GM12872 (cell line): ENCODE data around the gene NAA15.

Experiments
- CTCF ChIP-seq: IDR thresholded peaks from 3 replicates; pipeline ENCODE4 v1.5.1; 2011; ENCODE audit warnings: low read depth, mild to moderate bottlenecking, low read length, moderate library complexity; ENCODE audit not compliant: insufficient read depth

Gene NAA15

GRCh38 chr4:139410312-139410711 is 109.0 kb downstream of the NAA15 start:
- TF ChIP-seq CTCF = no peak

- 0 out of 3 replicates have a peak, but pooled peaks have one; percentile 1 for TF ChIP-seq CTCF
Observed at GRCh38 chr4:139414671-139415210, 113.4 kb downstream of the NAA15 start.

- peak; percentile 50; the same call in 2 of the 3 replicates for TF ChIP-seq CTCF
Observed at GRCh38 chr4:139416073-139416673, 114.9 kb downstream of the NAA15 start.

- no peak for TF ChIP-seq CTCF
Observed at GRCh38 chr4:139419388-139419914, 118.1 kb downstream of the NAA15 start.

- TF ChIP-seq CTCF = no peak
Observed at GRCh38 chr4:139420652-139421051, 119.3 kb downstream of the NAA15 start.

GRCh38 chr4:139436122-139436521 is 134.8 kb downstream of the NAA15 start:
- no peak for TF ChIP-seq CTCF

- no peak for TF ChIP-seq CTCF
Observed at GRCh38 chr4:139438141-139438540, 136.8 kb downstream of the NAA15 start.
